NCI-H1092 (cell line): ENCODE measurements around the gene FBXO45.
"Not testable (repeated sequence)": the region's sequence is repeated elsewhere in the genome, so short reads cannot be mapped to it uniquely, and the experiment has no call there.

ENCODE experiments used
- DNase-seq: peaks from one replicate; lab custom pipeline; 2025; lab: John Stamatoyannopoulos, UW

Gene FBXO45

DNA sequence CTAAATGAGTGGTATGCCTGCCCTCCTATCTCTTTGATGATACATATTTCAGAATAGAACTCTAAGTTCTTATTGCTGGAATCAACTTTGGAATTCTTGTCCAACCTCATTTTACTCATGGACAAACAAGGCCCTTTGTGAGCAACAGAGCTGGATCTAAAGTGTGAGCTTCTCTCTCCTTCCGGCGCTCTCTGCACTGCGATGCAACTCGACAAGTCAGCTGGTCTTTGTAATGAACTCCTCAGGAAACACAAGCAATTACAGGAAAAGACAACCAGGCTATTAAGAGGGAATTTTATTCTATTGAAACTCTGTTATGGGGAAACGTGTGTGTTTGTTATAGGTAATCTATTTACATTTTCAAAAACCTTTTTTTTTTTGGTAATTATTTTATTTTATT is 50.8 kb downstream of the FBXO45 start:
- no peak for DNase-seq

DNA sequence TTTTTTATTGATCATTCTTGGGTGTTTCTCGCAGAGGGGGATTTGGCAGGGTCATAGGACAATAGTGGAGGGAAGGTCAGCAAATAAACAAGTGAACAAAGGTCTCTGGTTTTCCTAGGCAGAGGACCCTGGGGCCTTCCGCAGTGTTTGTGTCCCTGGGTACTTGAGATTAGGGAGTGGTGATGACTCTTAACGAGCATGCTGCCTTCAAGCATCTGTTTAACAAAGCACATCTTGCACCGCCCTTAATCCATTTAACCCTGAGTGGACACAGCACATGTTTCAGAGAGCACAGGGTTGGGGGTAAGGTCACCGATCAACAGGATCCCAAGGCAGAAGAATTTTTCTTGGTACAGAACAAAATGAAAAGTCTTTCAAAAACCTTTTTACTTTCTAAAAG is 51.2 kb downstream of the FBXO45 start:
- not testable (repeated sequence) for DNase-seq

DNA sequence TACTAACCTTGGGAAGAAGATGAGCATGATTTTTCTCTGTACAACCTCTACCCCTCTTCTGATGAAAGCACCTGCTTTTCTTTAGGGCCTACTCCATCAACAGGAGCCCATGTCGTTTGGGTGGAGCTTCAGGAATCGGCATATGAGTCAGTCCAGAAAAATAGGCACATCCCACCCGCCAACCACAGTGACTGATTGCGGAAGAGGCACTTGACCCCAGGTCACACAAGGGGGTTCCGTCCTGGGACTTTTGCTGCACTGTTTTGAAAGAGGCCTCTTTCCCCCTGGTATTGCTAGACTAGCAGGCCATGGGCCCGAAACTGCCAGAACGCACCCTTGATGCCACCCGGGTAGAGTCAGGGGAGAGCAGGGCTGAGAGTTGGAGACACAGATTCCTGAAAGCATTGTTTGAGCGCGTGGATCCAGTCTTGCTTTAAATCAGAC is 51.7 kb downstream of the FBXO45 start:
- no peak for DNase-seq

DNA sequence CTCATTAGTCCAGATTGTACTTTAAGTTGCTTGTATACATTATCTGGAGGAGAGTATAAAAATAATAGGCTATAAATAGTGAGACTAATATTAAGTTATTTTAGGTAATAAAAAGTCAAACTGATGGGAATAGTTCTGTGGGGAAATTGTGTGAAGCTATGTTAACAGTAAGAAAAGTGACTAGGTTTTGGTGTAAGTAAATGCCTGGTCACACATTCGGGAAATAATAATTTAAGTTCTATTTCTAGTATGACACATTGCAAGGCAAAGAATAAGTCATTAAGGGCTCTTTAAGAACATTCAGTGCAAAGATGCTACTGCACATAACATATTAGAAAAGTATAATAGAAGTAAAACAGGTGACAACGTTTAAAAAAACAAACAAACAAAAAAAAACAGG is 52.2 kb downstream of the FBXO45 start:
- no peak for DNase-seq

DNA sequence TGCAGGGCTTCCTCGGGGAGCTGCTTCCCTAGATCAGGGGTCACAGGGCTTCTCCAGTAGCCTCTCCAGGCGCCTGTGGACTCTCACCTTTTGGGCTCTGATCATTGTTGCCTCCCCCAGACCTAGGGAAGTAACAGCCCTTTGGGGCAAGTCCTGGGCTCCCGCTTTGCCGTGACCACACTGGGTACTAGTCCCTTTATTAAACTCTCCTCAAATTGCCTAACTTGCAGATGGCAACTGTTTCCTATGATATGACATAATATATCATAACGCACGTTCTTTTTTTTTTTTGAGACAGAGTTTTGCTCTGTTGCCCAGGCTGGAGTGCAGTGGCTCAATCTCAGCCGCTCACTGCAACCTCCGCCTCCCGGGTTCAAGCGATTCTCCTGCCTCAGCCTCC is 53.2 kb downstream of the FBXO45 start:
- DNase-seq, result no peak

DNA sequence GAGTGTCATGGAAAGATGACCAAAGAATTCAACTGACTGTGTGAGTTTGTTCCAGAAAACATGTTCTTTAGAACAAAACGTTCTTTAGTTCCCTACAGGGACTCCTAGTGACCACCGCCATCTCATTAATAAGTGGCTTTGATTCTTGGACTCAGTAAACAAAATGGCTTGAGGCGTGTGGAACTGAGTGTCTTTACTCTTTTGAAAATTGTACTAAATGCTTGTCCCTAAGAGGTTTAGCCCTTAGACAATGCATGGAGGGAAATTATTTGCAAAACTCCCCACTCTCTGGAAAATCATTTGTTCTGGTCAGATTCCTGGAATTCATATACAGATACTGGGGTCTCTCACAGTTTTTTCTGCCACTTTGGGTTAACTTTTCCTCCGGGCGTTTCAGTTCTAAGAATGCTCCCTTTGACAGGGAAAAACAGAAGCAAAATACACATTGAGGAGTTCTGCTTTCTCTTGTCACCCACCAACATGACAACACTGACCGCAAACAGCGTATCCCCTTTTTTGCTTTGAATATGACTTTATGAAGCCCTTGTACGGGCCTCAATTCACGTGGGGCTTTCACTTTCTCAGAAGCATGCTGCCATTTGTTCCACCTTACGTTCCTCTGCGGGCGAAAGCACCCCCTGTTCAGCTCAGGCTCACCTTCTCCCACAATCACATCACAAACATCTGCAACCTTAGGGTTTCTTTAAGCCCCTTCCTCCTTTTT is 55.8 kb downstream of the FBXO45 start:
- no peak for DNase-seq

DNA sequence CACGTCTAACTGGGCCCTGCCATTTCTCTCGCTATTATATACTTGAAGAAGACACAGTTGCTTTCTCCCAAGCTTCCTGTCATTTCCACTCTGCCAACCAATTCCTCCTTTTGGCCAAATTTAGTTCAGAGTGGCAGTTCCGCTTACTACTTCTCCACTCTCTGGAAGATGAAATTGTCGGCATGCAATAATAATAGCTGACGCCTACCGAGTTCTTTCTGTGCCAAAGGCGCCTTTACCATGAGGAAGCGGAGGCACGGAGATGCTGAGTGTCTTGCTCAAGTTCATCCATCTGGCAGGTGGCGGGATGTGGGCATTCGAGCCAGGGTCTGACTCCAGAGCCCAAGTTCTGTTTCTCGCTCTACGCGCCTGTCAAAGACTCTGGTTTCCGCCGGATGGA is 56.4 kb downstream of the FBXO45 start:
- no peak for DNase-seq

DNA sequence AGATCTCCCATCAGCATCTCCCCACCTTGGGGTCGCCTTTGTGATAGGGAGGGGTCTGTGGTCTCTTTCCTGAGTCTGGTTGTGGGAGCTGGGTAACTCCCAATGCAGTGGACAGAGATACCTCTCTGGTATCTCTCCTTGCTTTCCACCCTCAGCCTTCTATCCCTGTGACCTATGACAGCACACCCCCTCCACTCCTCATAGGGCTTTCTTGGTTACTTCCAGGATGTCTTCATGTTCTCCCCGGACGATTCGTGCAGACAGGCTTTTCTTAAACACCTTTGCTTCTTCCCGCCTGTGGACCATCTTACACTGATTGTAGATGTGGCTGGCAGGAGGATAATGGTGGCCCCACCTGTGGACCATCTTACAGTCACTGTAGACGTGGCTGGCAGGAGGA is 56.9 kb downstream of the FBXO45 start:
- DNase-seq, result no peak

DNA sequence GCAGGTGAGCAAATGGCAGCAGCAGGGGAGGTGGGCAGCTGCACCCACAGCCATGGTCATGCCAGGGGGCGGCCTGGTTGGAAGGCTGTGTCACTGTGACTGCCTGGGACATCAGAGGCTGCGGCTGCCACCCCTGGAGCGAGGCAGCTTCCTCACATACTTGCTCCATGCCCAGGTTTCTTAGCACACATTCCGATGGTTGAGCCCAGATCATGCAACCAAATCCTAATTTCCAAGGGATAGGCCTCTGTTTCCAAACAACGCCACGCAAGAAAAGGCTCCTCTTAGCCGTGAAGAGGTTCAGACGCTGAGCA is 59.4 kb downstream of the FBXO45 start:
- DNase-seq, result no peak

DNA sequence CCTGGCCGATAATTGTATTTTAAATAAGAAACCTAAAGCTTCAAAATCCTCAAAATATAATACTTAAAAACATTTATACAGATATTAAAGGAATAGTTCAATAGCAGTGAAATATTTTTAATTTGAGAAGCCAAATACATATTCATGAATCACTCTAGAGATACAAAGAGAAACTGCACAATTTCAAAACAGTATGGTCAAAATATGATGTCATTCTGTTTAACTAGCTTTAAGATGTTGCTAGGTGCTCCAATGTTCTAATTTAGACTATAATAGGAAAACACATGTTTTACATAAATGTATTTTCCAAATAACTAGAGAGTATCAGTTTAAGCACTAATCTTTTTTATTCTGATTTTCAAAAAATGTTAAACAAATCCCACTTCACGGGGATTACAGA is 60.8 kb downstream of the FBXO45 start:
- no peak for DNase-seq

DNA sequence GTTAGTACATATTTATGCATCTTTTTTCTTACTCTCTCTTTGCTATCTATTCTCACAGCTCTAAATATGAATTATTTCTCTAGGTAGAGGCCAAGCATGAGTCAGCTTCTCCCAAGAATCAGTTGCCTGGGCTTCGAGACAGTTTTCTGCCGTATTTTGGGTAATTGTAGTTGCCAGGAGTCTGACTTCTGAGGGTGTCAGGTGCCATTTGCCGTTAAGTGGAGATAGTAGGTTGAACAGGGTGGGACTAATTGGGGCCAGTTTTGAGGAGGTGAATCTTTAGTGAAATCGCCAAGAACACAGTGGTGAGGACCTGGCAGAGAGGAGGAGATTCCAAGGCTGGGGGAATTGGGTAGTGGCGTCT is 63.2 kb downstream of the FBXO45 start:
- no peak for DNase-seq

DNA sequence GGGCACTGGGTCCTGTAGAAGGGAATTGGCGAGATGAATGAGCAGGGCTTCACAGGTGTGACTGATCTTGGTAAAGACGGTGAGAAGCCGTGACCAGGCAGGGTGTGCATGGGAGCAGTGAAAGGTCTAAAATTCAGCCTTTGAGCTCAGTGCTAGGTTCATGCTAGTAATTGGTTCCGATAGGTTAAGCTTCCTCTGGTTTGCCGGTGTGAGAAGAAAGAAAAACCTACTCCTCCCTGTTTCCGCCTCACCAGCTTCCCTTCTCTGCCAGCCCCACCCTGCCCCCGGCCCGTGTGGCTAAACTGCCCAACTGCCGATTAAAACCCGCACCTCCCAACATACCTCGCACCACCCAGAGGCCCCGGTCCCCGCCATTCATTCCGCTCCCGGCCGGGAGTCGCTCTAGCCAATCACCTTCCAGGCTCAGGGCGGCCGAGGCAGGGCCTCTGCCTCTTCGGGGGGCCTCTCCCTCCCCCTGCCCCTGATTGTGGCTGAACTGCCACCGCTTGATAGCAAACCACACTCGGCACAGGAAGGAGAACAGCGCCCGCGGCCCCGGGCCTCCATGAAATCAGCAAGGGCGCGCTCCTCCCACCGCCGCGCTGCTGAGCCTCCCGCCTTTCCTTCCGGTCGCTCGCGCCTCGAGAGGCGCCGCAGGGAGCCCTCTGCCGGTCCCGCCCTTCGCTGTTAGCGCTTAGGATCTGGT is 63.7 kb downstream of the FBXO45 start:
- DNase-seq, result peak; percentile 78

DNA sequence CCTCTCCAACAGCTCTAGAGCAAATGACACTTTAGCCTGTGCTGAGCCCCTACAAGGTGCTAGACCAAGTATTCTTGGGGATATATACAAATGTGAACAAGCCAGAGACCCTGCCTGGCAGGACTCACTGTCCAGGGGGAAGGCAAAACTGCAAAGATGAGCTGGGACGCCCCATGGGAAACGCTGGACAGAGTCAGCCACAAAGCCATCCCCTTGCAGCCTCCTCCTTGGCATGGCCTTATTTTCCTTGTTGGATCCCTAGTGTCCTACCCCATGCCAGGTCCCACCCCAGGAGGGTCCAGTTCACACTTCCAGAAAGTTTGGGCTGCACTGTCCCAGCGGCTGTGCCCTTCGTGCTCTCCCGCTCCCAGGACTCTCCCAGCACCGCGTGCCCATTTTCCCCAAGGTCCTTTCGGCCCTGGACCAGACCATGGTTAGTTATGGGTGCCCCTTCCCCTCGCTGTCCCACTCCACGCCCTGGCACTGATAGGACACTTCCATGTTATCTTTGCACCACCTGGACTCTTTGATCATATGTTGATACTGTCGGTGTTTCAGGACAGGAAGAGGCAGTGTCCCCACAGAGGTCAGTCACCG is 65.2 kb downstream of the FBXO45 start:
- DNase-seq, result no peak

DNA sequence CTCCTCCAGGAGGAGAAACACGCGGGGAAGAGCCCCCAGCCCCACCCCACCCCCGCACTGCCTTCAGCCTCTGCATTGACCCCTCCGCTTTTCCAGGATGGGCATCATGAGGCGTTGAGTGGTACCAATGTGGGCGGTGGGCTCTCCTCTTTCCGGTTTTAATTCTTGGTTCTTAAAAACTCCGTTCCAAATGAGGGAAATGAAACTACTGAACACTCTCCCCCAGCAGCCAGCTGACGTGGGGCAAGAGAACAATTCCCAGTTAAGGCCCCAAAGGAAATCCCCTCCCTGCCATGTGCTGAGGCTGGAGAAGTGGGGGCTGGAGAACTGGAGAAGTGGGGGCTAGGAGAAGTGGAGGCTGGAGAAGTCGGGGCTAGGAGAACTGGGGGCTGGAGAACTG is 65.8 kb downstream of the FBXO45 start:
- no peak for DNase-seq

DNA sequence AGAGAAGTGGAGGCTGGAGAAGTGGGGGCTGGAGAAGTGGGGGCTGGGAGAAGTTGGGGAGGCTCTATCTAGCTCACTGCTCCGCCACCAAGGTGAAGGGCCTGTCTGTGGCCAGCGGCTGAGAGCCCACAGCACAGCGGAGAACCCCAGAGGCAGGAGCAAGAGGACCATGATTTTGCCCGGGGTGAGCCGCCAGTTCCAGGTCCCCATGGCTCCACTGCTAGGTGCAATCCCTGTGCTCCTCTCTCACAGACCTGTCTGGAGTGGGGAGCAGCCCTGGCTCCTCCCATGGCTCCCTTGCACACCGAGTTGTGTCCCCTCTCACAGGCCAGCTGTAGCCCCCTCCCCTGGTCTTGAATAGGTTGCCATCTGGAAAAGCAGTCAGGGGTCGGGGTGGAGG is 66.4 kb downstream of the FBXO45 start:
- DNase-seq, result no peak

DNA sequence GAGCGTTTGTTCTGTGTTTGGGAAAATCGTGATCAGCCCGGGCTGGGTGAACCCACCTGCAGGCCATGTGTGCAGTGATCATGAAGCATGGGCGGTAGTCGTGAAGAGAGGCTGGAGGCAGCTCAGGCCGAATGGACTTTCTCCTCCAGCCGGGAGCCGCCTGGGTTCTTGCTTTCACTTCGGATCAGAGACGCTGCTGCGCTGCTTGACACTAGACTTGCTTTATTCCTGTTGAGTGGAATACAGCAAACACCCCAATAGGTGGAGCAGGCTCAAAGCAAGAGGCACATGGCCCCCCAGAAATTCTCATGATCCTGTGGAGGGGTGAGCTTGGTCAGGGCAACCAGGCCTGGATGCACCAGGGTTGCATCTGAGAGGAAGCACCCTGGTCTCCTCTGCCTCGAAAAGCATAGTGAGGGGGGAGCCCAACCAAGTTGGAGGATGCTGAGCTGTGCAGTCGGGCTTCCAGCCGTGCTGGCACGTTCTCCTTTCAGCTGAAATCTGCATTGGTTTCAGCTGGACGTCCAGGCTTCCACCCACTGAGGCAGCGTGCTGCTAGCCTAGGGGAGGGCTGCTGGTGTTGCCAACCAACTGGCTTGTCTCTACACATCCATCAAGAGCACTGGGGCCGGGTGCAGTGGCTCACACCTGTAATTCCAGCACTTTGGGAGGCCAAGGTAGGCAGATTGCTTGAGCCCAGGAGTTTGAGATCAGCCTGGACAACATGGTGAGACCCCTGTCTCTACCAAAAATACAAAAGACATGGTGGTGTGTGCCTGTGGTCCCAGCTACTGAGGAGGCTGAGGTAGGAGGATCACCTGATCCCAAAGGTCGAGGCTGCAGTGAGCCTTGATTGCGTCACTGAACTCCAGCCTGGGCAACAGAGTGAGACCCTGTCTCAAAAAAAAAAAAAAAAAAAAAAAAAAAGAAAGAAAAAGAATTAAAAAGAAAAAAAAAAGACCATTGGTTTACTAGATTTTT is 68.2 kb downstream of the FBXO45 start:
- no peak for DNase-seq

DNA sequence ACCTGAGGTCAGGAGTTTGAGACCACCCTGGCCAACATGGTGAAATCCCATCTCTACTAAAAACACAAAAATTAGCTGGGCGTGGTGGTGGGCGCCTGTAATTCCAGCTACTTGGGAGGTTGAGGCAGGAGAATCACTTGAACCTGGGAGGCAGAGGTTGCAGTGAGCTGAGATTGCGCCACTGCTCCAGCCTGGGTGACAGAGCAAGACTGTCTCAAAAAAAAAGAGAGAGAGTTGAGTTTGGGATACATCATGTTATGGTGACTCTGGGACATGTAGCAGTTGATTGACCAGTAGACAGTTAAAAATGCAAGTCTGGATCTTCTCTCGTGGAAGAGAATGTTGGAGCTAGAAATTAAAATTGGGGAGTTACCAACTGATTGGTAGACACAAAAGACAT is 69.5 kb downstream of the FBXO45 start:
- DNase-seq, result not testable (repeated sequence)
